Peyer's patch (tissue), 4 donors: ENCODE results near the gene ADIPOR2.

ENCODE experiments used
- POLR2A ChIP-seq, 2 donors: fragments of 450-650 bp; IDR thresholded peaks; one replicate each; pipeline ENCODE4 v1.5.1; 2017; ENCODE audit warnings: antibody characterized with exemption in 2 of 2, mild to moderate bottlenecking in 2 of 2, moderate library complexity in 2 of 2
- TF ChIP-seq, protein P1 (sequence below), 6 experiments: fragments of 450-650 bp in 4 of 6; fragments of 200-600 bp in 2 of 6; sonication (generic) in 1 of 6; IDR thresholded peaks; one replicate each; pipeline ENCODE4 v1.5.1; 2017 to 2019; ENCODE audit warnings: antibody characterized with exemption in 6 of 6, mild to moderate bottlenecking in 3 of 6, moderate library complexity in 1 of 6

GRCh38 chr12:1740161-1740948 is 49.5 kb downstream of the ADIPOR2 start:
- TF ChIP-seq, protein P1, sequence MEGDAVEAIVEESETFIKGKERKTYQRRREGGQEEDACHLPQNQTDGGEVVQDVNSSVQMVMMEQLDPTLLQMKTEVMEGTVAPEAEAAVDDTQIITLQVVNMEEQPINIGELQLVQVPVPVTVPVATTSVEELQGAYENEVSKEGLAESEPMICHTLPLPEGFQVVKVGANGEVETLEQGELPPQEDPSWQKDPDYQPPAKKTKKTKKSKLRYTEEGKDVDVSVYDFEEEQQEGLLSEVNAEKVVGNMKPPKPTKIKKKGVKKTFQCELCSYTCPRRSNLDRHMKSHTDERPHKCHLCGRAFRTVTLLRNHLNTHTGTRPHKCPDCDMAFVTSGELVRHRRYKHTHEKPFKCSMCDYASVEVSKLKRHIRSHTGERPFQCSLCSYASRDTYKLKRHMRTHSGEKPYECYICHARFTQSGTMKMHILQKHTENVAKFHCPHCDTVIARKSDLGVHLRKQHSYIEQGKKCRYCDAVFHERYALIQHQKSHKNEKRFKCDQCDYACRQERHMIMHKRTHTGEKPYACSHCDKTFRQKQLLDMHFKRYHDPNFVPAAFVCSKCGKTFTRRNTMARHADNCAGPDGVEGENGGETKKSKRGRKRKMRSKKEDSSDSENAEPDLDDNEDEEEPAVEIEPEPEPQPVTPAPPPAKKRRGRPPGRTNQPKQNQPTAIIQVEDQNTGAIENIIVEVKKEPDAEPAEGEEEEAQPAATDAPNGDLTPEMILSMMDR (IDR thresholded peaks at IDR 0.05): no peak
- TF ChIP-seq POLR2A (IDR thresholded peaks at IDR 0.05): no peak
